Loucy (cell line): ENCODE data around the gene UNK.

ENCODE experiments used
- H2AFZ ChIP-seq: fragments of 200-600 bp; sonication (generic); 2 replicates; pipeline ENCODE4 v1.6.0; 2016; ENCODE audit warnings: antibody characterized with exemption, mild to moderate bottlenecking, low read length, moderate library complexity
- H3F3A ChIP-seq: fragments of 200-600 bp; 2 replicates; pipeline ENCODE4 v1.6.0; 2016; ENCODE audit warnings: antibody characterized with exemption, low read depth, mild to moderate bottlenecking
- H3K27me3 ChIP-seq: fragments of 200-600 bp; sonication (generic); 2 replicates; pipeline ENCODE4 v1.6.1; 2014; ENCODE audit warnings: low read length, mild to moderate bottlenecking; ENCODE audit not compliant: insufficient read depth, poor library complexity, severe bottlenecking
- H3K36me3 ChIP-seq: fragments of 200-600 bp; sonication (generic); 2 replicates; pipeline ENCODE4 v1.6.1; 2016; ENCODE audit warnings: low read length; ENCODE audit not compliant: insufficient read depth
- H3K4me1 ChIP-seq: fragments of 200-600 bp; sonication (generic); 2 replicates; pipeline ENCODE4 v1.5.1; 2014; ENCODE audit warnings: low read length, mild to moderate bottlenecking; ENCODE audit not compliant: insufficient read depth, poor library complexity, severe bottlenecking
- H3K4me2 ChIP-seq: fragments of 200-600 bp; sonication (generic); 2 replicates; pipeline ENCODE4 v1.6.0; 2014; ENCODE audit warnings: antibody characterized with exemption, low read length, low read depth, mild to moderate bottlenecking; ENCODE audit not compliant: poor library complexity, severe bottlenecking
- H3K4me3 ChIP-seq: fragments of 200-600 bp; sonication (generic); 2 replicates; pipeline ENCODE4 v1.5.1; 2014; ENCODE audit warnings: low read length, mild to moderate bottlenecking, mixed read lengths; ENCODE audit not compliant: poor library complexity, severe bottlenecking
- H3K79me2 ChIP-seq: fragments of 200-600 bp; sonication (generic); 2 replicates; pipeline ENCODE4 v1.6.1; 2014; ENCODE audit warnings: low read length; ENCODE audit not compliant: insufficient read depth
- H3K9ac ChIP-seq: fragments of 200-600 bp; sonication (generic); 2 replicates; pipeline ENCODE4 v1.6.0; 2014; ENCODE audit warnings: mild to moderate bottlenecking, low read depth, low read length, moderate library complexity; ENCODE audit not compliant: poor library complexity, severe bottlenecking
- H3K9me2 ChIP-seq: fragments of 200-600 bp; sonication (generic); replicated peaks from 2 replicates; pipeline ENCODE4 v1.6.1; 2016; ENCODE audit warnings: low read depth, low read length, mixed read lengths
- H3K9me3 ChIP-seq: fragments of 200-600 bp; sonication (generic); 2 replicates; pipeline ENCODE4 v1.6.1; 2014; ENCODE audit warnings: mild to moderate bottlenecking, antibody characterized with exemption, low read length, low read depth; ENCODE audit not compliant: insufficient read depth
- H4K20me1 ChIP-seq: fragments of 200-600 bp; sonication (generic); 2 replicates; pipeline ENCODE4 v1.6.0; 2014; ENCODE audit warnings: antibody characterized with exemption, low read length, mild to moderate bottlenecking; ENCODE audit not compliant: insufficient read depth, poor library complexity, severe bottlenecking
- CTCF ChIP-seq: fragments of 200-600 bp; sonication (generic); conservative IDR thresholded peaks from 2 replicates; pipeline ENCODE4 v1.5.1; 2014; ENCODE audit warnings: mild to moderate bottlenecking, antibody characterized with exemption, low read length
- EZH2phosphoT487 ChIP-seq: fragments of 200-600 bp; IDR thresholded peaks from 2 replicates; pipeline ENCODE4 v1.6.1; 2018; ENCODE audit warnings: antibody characterized with exemption, mild to moderate bottlenecking, moderate library complexity, borderline replicate concordance

The UNK gene

DNA sequence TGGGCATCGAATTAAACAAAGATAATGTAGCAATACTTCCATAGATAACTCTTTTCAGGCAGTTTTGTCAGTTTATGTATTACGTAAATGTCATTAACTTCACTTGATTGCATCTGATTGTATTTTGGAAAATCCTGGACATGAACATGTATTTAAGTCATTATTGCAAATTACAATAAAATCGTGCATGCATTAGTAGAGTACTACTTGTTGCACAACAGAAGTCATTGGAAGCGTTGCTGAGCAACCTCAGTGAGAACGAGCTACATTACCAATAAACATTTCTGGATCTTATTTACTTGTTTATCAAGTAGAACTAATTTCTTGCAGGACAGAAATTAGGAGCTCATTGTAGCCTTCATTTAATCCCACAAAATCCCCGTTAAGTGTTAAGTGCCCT lies 6.6 kb downstream of the UNK start:
- Histone ChIP-seq H3K9ac (no peak overlapping the region), H3K4me3 (no peak overlapping the region), H3K4me1 (peaks cover 46% of the 10 kb centered on the region), H4K20me1 (peaks cover 35% of the 10 kb centered on the region), H3F3A (no peaks in the 10 kb centered on the region), H3K4me2 (peak overlapping the region; percentile 15), H3K9me2 (no peaks in the 10 kb centered on the region), H2AFZ (no peak overlapping the region), H3K79me2 (peaks cover 99% of the 10 kb centered on the region), H3K36me3 (peaks cover 24% of the 10 kb centered on the region; the same call in 1 of the 2 replicates), H3K27me3 (no peaks in the 10 kb centered on the region), H3K9me3 (no peaks in the 10 kb centered on the region)
- TF ChIP-seq CTCF (no peak), EZH2phosphoT487 (no peak)

GRCh38 chr17:75793460-75793859 lies 8.9 kb downstream of the UNK start:
- Histone ChIP-seq H3K4me3 (no peak overlapping the region), H3K4me2 (peak overlapping the region; percentile 15), H3K9me3 (no peaks in the 10 kb centered on the region), H3F3A (no peaks in the 10 kb centered on the region), H2AFZ (no peak overlapping the region), H3K9ac (no peak overlapping the region), H3K79me2 (peaks cover 94% of the 10 kb centered on the region), H4K20me1 (peaks cover 35% of the 10 kb centered on the region), H3K9me2 (no peaks in the 10 kb centered on the region), H3K4me1 (peaks cover 31% of the 10 kb centered on the region), H3K36me3 (peaks cover 34% of the 10 kb centered on the region; the same call in 1 of the 2 replicates), H3K27me3 (no peaks in the 10 kb centered on the region)
- TF ChIP-seq CTCF = no peak
- no peak for TF ChIP-seq EZH2phosphoT487

- Histone ChIP-seq H3K4me1 (peaks cover 26% of the 10 kb centered on the region), H3K9me2 (no peaks in the 10 kb centered on the region), H3K9ac (no peak overlapping the region), H3K36me3 (peaks cover 51% of the 10 kb centered on the region; the same call in 1 of the 2 replicates), H4K20me1 (peaks cover 28% of the 10 kb centered on the region), H3K4me2 (no peak overlapping the region), H3K27me3 (no peaks in the 10 kb centered on the region), H3K79me2 (peaks cover 82% of the 10 kb centered on the region), H3K9me3 (no peaks in the 10 kb centered on the region), H2AFZ (no peak overlapping the region), H3K4me3 (no peak overlapping the region), H3F3A (no peaks in the 10 kb centered on the region)
- no peak for TF ChIP-seq EZH2phosphoT487
- TF ChIP-seq CTCF = no peak
Measured at GRCh38 chr17:75795820-75796607, 11.4 kb downstream of the UNK start.
